Glomerular visceral epithelial cell (primary cell): Measurements from ENCODE around the gene IGDCC3.
A peak's percentile ranks its signal among the peaks of the same experiment; 100 is the strongest.

ENCODE experiments used
- DNase-seq: peaks from one replicate; pipeline ENCODE4 v3.0.0-alpha.2; 2016; ENCODE audit errors: extremely low spot score

Gene IGDCC3

GRCh38 chr15:65343374-65343981 lies 34.3 kb downstream of the IGDCC3 start:
- no peak for DNase-seq

GRCh38 chr15:65342493-65342892 lies 35.3 kb downstream of the IGDCC3 start:
- no peak for DNase-seq

- no peak for DNase-seq
Measured at GRCh38 chr15:65339920-65340319, 37.9 kb downstream of the IGDCC3 start.

GRCh38 chr15:65339416-65339815 lies 38.4 kb downstream of the IGDCC3 start:
- DNase-seq = no peak

- DNase-seq = no peak
Measured at GRCh38 chr15:65338823-65339222, 39.0 kb downstream of the IGDCC3 start.

- DNase-seq = no peak
Measured at GRCh38 chr15:65338366-65338765, 39.4 kb downstream of the IGDCC3 start.

- no peak for DNase-seq
Measured at GRCh38 chr15:65337436-65338070, 40.2 kb downstream of the IGDCC3 start.

GRCh38 chr15:65336493-65337435 lies 41.0 kb downstream of the IGDCC3 start:
- no peak for DNase-seq

GRCh38 chr15:65335278-65336055 lies 42.3 kb downstream of the IGDCC3 start:
- no peak for DNase-seq

DNA sequence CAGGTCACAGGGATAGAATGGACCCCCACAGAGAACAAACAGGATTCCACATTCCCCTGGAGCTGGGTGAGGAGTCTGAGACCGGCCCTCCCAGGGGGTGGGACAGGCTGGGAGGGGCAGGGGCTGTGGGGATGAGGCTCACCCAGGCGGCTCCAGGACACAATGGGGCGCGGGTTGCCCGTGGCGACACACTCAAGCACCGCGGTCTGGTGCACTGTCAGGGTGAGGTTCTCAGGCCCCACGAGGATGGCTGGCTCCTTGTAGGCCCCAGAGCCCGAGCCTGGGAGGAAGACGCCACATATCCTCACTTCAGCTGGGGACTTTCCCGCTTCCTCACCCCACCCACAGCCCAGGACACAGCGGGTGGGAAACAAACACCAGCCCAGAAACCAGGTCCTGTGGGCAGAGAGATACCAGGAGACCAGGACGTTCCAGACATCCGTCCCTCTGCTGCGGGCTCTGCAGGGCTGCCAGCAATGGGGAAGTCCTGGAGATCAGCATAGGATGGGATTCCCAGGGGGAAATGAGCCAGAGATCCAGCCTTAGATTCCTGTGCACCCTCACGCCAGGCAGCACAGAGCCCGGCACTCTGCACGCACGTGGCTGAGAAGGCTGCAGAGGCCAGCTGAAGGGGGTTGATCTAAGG lies 43.1 kb downstream of the IGDCC3 start:
- DNase-seq = peak; percentile 37

DNA sequence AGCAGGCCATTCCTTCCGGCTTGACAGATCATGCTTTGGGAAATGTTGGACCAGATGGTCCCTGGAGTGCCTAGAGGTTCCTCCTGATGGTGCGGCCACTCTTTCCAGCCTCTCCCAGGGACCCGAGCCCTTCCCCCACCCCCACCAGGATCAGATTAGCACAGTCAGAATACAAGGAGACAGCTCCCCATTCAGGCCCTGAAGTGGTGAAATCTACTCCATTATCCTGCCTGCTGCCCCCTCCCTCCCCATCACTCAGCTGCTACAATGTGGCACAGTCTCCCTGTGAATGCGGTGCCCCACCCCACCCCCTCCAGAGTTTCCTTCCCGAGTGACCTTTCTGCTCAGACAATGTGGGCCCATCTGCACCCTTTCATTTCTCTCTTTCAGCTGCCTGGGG lies 43.9 kb downstream of the IGDCC3 start:
- no peak for DNase-seq

DNA sequence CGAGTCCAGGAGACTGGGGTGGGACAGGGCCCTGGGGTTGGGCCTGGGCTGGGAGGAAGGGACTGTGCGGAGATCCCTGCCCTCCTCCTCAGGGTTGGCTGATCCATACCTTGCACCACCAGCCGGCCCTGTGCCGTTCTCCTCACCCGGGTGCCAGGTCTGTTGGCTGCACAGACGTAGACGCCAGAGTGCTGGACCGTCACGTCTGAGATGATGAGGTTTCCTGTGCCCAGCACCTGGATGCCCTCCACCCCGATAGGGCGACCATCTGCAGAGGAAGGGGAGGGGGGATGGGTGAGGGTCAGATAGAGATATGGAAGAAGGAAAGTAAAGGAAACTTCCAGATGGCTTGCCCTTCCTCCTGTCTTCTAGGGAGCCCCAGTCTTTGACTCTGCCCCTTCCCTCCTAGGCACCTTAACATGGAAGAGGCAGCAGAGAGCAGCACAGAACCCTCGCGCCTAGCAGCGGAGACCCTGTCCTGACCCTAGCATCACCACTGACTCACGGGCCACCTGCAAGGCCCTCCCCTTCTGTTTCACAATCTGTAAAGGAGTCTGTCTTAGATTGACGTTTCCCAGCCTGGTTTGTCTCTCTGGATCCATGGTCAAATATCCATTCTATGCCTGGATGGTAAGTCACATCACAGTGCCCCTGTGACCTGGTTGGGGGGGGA lies 44.5 kb downstream of the IGDCC3 start:
- DNase-seq = no peak

GRCh38 chr15:65332391-65333147 lies 45.2 kb downstream of the IGDCC3 start:
- DNase-seq = no peak

GRCh38 chr15:65331811-65332210 lies 46.0 kb downstream of the IGDCC3 start:
- no peak for DNase-seq

GRCh38 chr15:65330934-65331645 lies 46.7 kb downstream of the IGDCC3 start:
- no peak for DNase-seq

- DNase-seq = no peak
Measured at GRCh38 chr15:65329984-65330735, 47.6 kb downstream of the IGDCC3 start.

DNA sequence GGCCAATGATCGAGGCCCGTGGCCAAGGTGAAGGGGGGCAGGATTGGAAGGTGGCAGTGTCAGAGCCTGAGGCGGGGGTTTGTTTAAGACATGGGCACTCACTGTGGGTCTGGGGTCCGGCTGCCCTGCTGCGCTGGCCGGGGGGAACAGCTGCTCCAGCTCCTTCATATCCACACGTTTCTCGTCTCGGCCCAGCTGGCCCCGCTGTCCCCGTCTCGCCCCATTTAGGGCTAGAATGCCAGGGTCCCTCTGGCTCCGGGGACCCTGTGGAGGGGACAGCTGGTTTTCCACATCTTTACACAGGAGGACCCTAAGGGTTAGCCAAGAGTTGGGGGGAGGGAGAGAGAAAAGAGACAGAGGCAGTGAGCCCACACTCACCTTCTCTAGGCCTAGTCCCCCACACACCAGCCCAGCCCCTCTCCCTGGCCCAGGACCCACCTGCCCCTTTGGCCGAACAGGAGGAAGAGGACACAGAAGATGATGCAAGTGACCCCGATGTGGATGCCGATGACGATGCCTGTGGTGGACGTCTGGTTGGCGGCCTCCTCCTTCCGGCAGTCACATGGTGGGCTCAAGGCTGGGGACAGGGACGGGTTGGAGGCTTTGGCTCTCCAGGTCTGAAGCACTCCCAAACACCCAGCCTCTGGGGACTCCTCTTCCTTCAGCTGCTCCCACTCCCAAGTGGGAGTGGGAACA lies 48.4 kb downstream of the IGDCC3 start:
- no peak for DNase-seq
